Tibial nerve (tissue), 4 donors: ENCODE measurements around the gene BCAS3. TPM values are rescaled to one million over a fixed set of nuclear protein-coding genes. Genes with fewer than 3 reads are reported as not detected.

Experiments used
- DNase-seq, 2 donors: peaks; one replicate each; pipeline ENCODE4 v3.0.0-alpha.2; 2019; ENCODE audit warnings: low spot score in 2 of 2
- H3K27ac ChIP-seq, 4 donors: fragments of 200-600 bp; sonication (generic) in 3 of 4; one replicate each; pipeline ENCODE4 v1.5.1; 2017 to 2019; ENCODE audit warnings: mild to moderate bottlenecking in 1 of 4
- H3K27me3 ChIP-seq, 2 donors: fragments of 200-600 bp; sonication (generic) in 1 of 2; one replicate each; pipeline versions ENCODE4 v1.5.1 to v1.6.0; 2017 to 2019
- H3K36me3 ChIP-seq, 3 donors: fragments of 200-600 bp; sonication (generic); one replicate each; pipeline ENCODE4 v1.5.1; 2018 to 2019
- H3K4me1 ChIP-seq, 4 donors: fragments of 200-600 bp; sonication (generic) in 3 of 4; one replicate each; pipeline ENCODE4 v1.5.1; 2017 to 2019
- H3K4me3 ChIP-seq, 4 donors: fragments of 200-600 bp; sonication (generic) in 3 of 4; one replicate each; pipeline ENCODE4 v1.5.1; 2017 to 2019; ENCODE audit warnings: mild to moderate bottlenecking in 1 of 4, moderate library complexity in 1 of 4
- H3K9me3 ChIP-seq, 4 donors: fragments of 200-600 bp; sonication (generic) in 3 of 4; one replicate each; pipeline ENCODE4 v1.5.1; 2017 to 2019
- CTCF ChIP-seq, 5 experiments: fragments of 200-600 bp in 3 of 5; fragments of 450-650 bp in 2 of 5; sonication (generic) in 3 of 5; IDR thresholded peaks; one replicate each; pipeline ENCODE4 v1.5.1; 2016 to 2019; ENCODE audit warnings: antibody characterized with exemption in 5 of 5, mild to moderate bottlenecking in 3 of 5, moderate library complexity in 2 of 5
- EP300 ChIP-seq, 2 donors: sonication (generic); formaldehyde crosslinking; IDR thresholded peaks; one replicate each; pipeline ENCODE4 v1.6.1; 2017; ENCODE audit warnings: antibody characterized with exemption in 2 of 2, mild to moderate bottlenecking in 1 of 2
- POLR2A ChIP-seq, 2 donors: fragments of 450-650 bp; IDR thresholded peaks; one replicate each; pipeline ENCODE4 v1.6.1; 2017; ENCODE audit warnings: antibody characterized with exemption in 2 of 2, mild to moderate bottlenecking in 2 of 2, moderate library complexity in 2 of 2
- WGBS, 2 donors: methylation state at CpG; one replicate each; pipeline ENCODE4 v1.1.5; 2018; 5-methylcytosine and 5-hydroxymethylcytosine counted together
- total RNA-seq, 4 donors: library from RNA; depleted of rRNA; stranded (reverse); fragments of >200 nt; gene quantifications; one replicate each; pipeline ENCODE4 v1.1.0, GENCODE V29; 2016

BCAS3 gene
- total RNA-seq, 4 donors from 2014 or later, result 26.4 to 48.1 (median 44.8) TPM

GRCh38 chr17:61291451-61292285 is 614.0 kb downstream of the BCAS3 start:
- H3K27ac ChIP-seq, result no peak overlapping the region
- DNase-seq, result no peak
- TF ChIP-seq CTCF (IDR thresholded peaks at IDR 0.05) (no peak), POLR2A (IDR thresholded peaks at IDR 0.05) (no peak), EP300 (IDR thresholded peaks at IDR 0.05) (no peak)
- no peaks in the 10 kb centered on the region for H3K36me3 ChIP-seq
- no peak overlapping the region for H3K4me3 ChIP-seq
- WGBS, 2 donors, result 57 to 63% methylated on average over 10 of the region's 10 CpGs
- no peaks in the 10 kb centered on the region for H3K9me3 ChIP-seq
- H3K27me3 ChIP-seq, result no peaks in the 10 kb centered on the region
- peaks cover 0 to 7% (median 0%) of the 10 kb centered on the region in 4 donors for H3K4me1 ChIP-seq

- TF ChIP-seq CTCF (IDR thresholded peaks at IDR 0.05), result no peak
- no peak for TF ChIP-seq POLR2A (IDR thresholded peaks at IDR 0.05)
- no peak for TF ChIP-seq EP300 (IDR thresholded peaks at IDR 0.05)
- H3K4me1 ChIP-seq, result peaks cover 0 to 7% (median 0%) of the 10 kb centered on the region in 4 donors
- WGBS, 2 donors, result 87 to 88% methylated on average over 2 of the region's 2 CpGs
- H3K27me3 ChIP-seq, result no peaks in the 10 kb centered on the region
- H3K9me3 ChIP-seq, result no peaks in the 10 kb centered on the region
- H3K27ac ChIP-seq, result no peak overlapping the region
- H3K4me3 ChIP-seq, result no peak overlapping the region
- no peaks in the 10 kb centered on the region for H3K36me3 ChIP-seq
- no peak for DNase-seq
These were observed 616.6 kb downstream of the BCAS3 start for GRCh38 chr17:61294286-61294685.

DNA sequence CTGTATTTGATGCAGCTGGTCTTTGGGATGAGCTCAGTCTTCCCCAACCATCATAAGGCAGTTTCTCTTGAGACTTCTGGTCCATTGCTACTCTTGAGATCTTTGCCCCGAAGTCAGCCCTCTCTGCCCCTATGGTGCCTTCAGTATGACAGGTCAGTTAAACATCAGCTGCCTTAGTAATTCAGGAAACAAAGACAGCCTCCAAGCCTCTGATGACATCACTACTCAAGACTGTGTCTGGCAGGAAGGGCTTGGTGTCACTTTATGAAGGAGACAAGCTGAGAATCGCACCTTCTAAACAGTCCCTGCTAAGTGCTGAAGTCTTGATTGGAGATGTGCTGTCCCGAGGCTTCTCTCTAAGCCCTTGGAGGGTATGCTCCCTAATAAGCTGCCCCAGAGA is 617.1 kb downstream of the BCAS3 start:
- no peaks in the 10 kb centered on the region for H3K9me3 ChIP-seq
- no peaks in the 10 kb centered on the region for H3K36me3 ChIP-seq
- no peak overlapping the region for H3K4me3 ChIP-seq
- 39 to 56% methylated on average over 3 of the region's 3 CpGs for WGBS, 2 donors
- peaks cover 0 to 7% (median 0%) of the 10 kb centered on the region in 4 donors for H3K4me1 ChIP-seq
- DNase-seq, result no peak
- H3K27ac ChIP-seq, result no peak overlapping the region
- no peak for TF ChIP-seq EP300 (IDR thresholded peaks at IDR 0.05)
- TF ChIP-seq CTCF (IDR thresholded peaks at IDR 0.05), result no peak
- no peak for TF ChIP-seq POLR2A (IDR thresholded peaks at IDR 0.05)
- no peaks in the 10 kb centered on the region for H3K27me3 ChIP-seq

GRCh38 chr17:61296058-61296457 is 618.4 kb downstream of the BCAS3 start:
- Histone ChIP-seq H3K9me3 (no peaks in the 10 kb centered on the region), H3K27ac (no peak overlapping the region), H3K4me1 (peaks cover 0 to 7% (median 0%) of the 10 kb centered on the region in 4 donors), H3K36me3 (no peaks in the 10 kb centered on the region), H3K27me3 (no peaks in the 10 kb centered on the region), H3K4me3 (no peak overlapping the region)
- 90 to 95% methylated on average over 2 of the region's 2 CpGs for WGBS, 2 donors
- TF ChIP-seq POLR2A (IDR thresholded peaks at IDR 0.05), result no peak
- TF ChIP-seq CTCF (IDR thresholded peaks at IDR 0.05), result no peak
- TF ChIP-seq EP300 (IDR thresholded peaks at IDR 0.05), result no peak
- DNase-seq, result no peak
